ENCODE data around the gene RAET1G.
"Not testable (repeated sequence)": the region's sequence is repeated elsewhere in the genome, so short reads cannot be mapped to it uniquely, and the experiment has no call there.

RAET1G gene

DNA sequence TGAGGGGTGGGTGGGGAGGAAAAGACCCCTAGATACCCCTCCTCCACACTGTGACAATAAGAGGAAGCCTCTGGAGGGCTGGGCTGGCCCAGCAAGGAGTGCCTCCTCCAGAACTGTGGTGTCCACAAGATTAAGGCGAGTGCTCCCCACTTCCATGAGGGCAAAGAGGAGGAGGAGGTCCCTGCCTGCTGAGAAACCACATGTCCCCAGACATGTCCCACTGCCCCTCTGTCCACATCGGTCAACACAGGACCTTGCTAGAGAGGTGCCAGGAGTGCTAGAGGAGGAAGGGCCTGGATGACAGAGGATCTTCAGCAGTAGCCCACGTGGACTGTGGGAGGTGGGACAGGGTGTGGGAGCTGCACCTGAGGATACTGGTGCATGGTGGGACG is 3.1 kb downstream of the RAET1G start:
- no peak for DNase-seq (ENCODE audit: low spot score)
- in situ Hi-C loops (cut with MboI; ENCODE audit: low pct_unique_long_range_greater_than_20kb, low sequenced_read_pairs, unreplicated experiment): loop anchor here (5.0 kb wide), 1 partner anchor 102 kb away; no protein-coding TSS in a partner anchor
- TF ChIP-seq CTCF (IDR thresholded peaks at IDR 0.05; ENCODE audit: extremely low read depth, insufficient read depth, missing control alignments): no peak

DNA sequence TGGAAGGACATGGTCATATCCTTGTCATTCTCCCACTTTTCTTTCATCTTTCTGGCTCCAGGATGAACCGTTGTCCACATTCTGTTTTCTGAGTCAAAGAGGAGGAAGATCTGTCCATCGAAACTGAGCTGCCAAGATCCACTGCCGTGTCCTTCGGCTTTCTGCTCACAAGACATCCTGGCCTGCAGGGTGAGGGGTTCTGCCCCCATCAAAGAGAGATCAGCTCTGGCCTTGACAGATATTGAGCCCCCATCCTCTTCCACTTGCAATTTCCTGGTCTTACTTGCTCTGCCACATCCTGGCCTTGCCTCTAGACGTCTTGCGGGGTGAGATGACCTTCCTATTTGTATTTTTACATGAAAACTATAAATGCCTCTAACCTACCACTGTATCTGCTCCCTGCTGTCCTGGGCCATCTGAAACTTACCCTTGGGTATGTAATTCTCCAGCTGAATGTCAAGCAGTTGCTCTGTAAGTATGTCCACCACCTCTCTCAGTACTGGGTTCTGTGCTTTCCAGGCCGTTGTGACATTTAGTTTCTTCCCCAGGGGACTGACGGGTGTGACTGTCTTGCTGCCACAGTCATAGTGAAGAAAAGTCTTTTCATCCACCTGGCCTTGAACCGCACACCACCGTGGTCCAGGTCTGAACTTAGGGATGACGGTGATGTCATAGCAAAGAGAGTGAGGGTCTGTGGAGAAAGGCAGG is 3.6 kb downstream of the RAET1G start:
- DNase-seq (ENCODE audit: low spot score); in situ Hi-C loops (cut with MboI; ENCODE audit: low pct_unique_long_range_greater_than_20kb, low sequenced_read_pairs, unreplicated experiment): not testable (repeated sequence)

- TF ChIP-seq CTCF (IDR thresholded peaks at IDR 0.05; ENCODE audit: extremely low read depth, insufficient read depth, missing control alignments): no peak
- no peak for DNase-seq (ENCODE audit: low spot score)
- in situ Hi-C loops (cut with MboI; ENCODE audit: low pct_unique_long_range_greater_than_20kb, low sequenced_read_pairs, unreplicated experiment): no loop called here
Observed at GRCh38 chr6:149918151-149918905, 4.6 kb downstream of the RAET1G start.

GRCh38 chr6:149917679-149918078 is 5.2 kb downstream of the RAET1G start:
- no peak for DNase-seq (ENCODE audit: low spot score)
- no peak for TF ChIP-seq CTCF (IDR thresholded peaks at IDR 0.05; ENCODE audit: extremely low read depth, insufficient read depth, missing control alignments)
- in situ Hi-C loops (cut with MboI; ENCODE audit: low pct_unique_long_range_greater_than_20kb, low sequenced_read_pairs, unreplicated experiment): no loop called here

- no peak for DNase-seq (ENCODE audit: low spot score)
- no peak for TF ChIP-seq CTCF (IDR thresholded peaks at IDR 0.05; ENCODE audit: extremely low read depth, insufficient read depth, missing control alignments)
- in situ Hi-C loops (cut with MboI; ENCODE audit: low pct_unique_long_range_greater_than_20kb, low sequenced_read_pairs, unreplicated experiment): no loop called here
Observed at GRCh38 chr6:149915970-149916865, 6.7 kb downstream of the RAET1G start.

GRCh38 chr6:149913540-149914240 is 9.2 kb downstream of the RAET1G start:
- no peak for DNase-seq (ENCODE audit: low spot score)
- in situ Hi-C loops (cut with MboI; ENCODE audit: low pct_unique_long_range_greater_than_20kb, low sequenced_read_pairs, unreplicated experiment): no loop called here

More at GRCh38 chr6:149913540-149914240, 9.2 kb downstream of the RAET1G start:
- no peak for TF ChIP-seq CTCF (IDR thresholded peaks at IDR 0.05; ENCODE audit: extremely low read depth, insufficient read depth, missing control alignments)
